SH-SY5Y (cell line): ENCODE data around the gene CAPN5.

ENCODE experiments used
- GATA2 ChIP-seq: IDR thresholded peaks from 2 replicates; pipeline ENCODE4 v1.6.1; 2011; ENCODE audit warnings: mild to moderate bottlenecking, low read depth, low read length
- GATA3 ChIP-seq: IDR thresholded peaks from 2 replicates; pipeline ENCODE4 v1.6.1; 2011; ENCODE audit warnings: low read depth, mild to moderate bottlenecking, low read length, moderate library complexity

CAPN5 gene

GRCh38 chr11:77066229-77067042 lies at the start of gene CAPN5:
CAPN5 (plus strand) TSS chr11:77066971; CDS start chr11:77084887, 17,916 bp downstream.
- TF ChIP-seq GATA2 = no peak
- TF ChIP-seq GATA3 = no peak

DNA sequence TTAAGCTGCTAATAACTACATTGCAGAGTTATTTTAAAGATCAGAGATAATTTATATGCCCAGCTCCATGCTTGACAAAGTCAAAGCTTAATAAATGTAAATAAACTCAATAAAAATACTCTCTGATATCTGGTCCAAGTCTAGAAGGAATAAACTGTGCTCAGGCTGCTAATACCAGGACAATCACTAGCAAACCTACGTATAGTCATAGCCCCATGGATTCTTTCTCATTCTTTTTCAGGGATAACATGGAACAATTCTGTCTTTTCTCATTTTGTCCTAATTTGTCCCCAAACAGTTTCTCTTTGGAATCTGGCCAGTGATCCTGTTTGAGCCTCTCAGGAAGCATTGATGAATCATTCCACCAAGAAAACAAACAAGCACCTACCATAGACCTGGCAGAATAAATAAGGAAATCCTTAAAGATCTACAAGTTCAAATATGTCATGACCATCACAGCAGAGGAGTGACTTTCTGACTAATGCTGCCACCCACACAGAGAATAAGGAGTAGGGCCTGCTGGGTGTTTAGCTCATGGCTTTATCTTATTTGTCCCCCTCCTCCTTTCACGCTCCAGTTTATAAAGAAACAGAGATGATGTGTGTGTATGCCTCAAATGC lies 46.7 kb upstream of the CAPN5 start:
- TF ChIP-seq GATA2 = no peak
- TF ChIP-seq GATA3 = no peak

DNA sequence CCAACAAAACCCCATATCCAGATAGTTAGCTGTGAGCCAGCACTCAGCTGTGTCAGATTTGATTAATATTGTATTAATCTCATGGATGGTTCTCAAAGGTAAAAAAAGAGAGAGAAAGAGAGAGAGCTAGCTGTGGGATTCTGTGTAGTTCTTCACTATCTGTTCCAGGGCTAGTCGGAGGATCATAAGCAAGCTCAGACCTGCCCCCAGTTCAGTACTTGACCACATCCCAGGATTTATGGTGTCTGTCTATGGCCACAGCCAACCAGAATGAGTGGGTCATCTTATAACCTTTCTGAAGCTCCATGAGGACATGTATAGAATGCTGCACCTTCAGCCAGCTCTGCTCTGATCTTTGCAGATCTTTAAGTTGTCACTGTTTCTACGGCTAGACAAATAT lies 46.0 kb upstream of the CAPN5 start:
- no peak for TF ChIP-seq GATA3
- TF ChIP-seq GATA2 = no peak

GRCh38 chr11:77024745-77025144 lies 42.0 kb upstream of the CAPN5 start:
- TF ChIP-seq GATA2 = no peak
- no peak for TF ChIP-seq GATA3

GRCh38 chr11:77026221-77026620 lies 40.5 kb upstream of the CAPN5 start:
- TF ChIP-seq GATA3 (no peak), GATA2 (no peak)

GRCh38 chr11:77026743-77027142 lies 40.0 kb upstream of the CAPN5 start:
- TF ChIP-seq GATA2 (no peak), GATA3 (no peak)

DNA sequence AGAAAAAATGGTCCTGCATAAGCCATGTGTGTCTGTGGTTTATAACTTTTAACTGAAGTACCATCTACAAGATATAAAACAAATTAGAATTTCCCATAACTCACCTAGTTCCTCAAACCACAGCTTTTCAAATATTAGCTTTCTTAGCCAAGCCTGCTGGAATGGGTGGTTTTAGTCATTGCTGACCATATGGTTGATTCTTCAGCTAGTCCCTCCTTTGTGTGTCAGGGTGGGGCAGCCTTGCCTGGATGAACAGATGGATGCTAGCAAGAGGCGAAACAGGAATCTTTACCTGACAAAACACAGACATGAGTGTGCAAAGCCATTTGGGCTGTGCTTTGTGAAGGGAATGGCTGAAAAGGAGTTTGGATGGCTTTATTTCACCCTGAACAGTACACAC lies 39.5 kb upstream of the CAPN5 start:
- TF ChIP-seq GATA3 = no peak
- TF ChIP-seq GATA2 = no peak

- TF ChIP-seq GATA2 (no peak), GATA3 (no peak)
Measured at GRCh38 chr11:77029829-77030228, 36.9 kb upstream of the CAPN5 start.

- no peak for TF ChIP-seq GATA3
- TF ChIP-seq GATA2 = no peak
Measured at GRCh38 chr11:77030834-77031414, 35.8 kb upstream of the CAPN5 start.

GRCh38 chr11:77031599-77031998 lies 35.2 kb upstream of the CAPN5 start:
- TF ChIP-seq GATA3 (no peak), GATA2 (no peak)

- TF ChIP-seq GATA2 (no peak), GATA3 (no peak)
Measured at GRCh38 chr11:77035039-77035438, 31.7 kb upstream of the CAPN5 start.

DNA sequence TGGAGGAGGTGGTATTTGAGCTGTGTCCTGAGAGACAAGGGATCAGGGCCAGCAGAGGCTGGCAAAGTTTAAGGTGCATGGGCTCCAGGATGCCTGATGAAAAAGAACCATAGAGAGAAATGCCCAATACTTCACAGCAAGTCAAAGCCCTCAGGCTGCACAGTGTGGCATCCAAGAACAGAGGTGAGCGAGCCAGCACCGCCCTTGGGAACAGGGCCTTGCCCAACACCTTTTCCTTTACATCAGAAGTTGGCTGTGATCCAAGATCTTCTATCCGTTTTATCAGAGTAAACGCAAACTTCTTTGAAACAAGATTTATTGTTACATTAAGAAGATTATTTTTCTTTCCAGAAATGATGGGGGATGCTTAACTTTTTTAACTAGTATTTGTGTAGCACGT lies 31.2 kb upstream of the CAPN5 start:
- no peak for TF ChIP-seq GATA2
- no peak for TF ChIP-seq GATA3

DNA sequence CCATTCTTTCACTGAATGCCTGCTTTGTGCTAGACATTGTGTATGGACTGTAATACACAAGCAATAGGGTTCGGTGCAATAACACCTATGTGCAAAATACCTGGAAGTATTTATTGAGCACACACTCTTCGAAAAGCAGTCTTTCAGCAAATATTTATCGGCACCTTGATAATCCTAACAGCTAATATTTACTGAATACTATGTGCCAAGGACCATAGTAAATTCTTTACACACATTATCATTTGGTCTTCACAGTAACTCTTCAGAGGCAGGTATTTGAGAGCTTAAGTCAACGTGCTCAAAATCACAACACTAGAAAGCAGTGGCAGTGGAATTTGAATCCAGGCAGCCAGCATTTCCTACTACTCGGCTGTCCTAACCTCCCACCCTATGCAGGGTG lies 30.4 kb upstream of the CAPN5 start:
- TF ChIP-seq GATA3 (no peak), GATA2 (no peak)

- no peak for TF ChIP-seq GATA3
Measured at GRCh38 chr11:77037057-77037456, 29.7 kb upstream of the CAPN5 start.

- no peak for TF ChIP-seq GATA2
- TF ChIP-seq GATA3 = no peak
Measured at GRCh38 chr11:77038029-77038824, 28.5 kb upstream of the CAPN5 start.
